Measurements from ENCODE around the gene CYSLTR2. TPM values are rescaled to one million over a fixed set of nuclear protein-coding genes. Genes with fewer than 3 reads are reported as not detected.
A peak's percentile ranks its signal among the peaks of the same experiment; 100 is the strongest.
"Not testable (repeated sequence)": the region's sequence is repeated elsewhere in the genome, so short reads cannot be mapped to it uniquely, and the experiment has no call there.

Gene CYSLTR2
- total and polyA plus RNA-seq, 3 donors from 2014 or later = 0.31 to 0.76 (median 0.62) TPM

- no peak overlapping the region for H3K4me3 ChIP-seq
- WGBS, 2 donors = 43 to 44% methylated on average over 4 of the region's 4 CpGs
- H3K36me3 ChIP-seq (ENCODE audit: low read depth, missing control alignments) = no peaks in the 10 kb centered on the region
- TF ChIP-seq POLR2A (IDR thresholded peaks at IDR 0.05) = no peak
- TF ChIP-seq, protein P1, sequence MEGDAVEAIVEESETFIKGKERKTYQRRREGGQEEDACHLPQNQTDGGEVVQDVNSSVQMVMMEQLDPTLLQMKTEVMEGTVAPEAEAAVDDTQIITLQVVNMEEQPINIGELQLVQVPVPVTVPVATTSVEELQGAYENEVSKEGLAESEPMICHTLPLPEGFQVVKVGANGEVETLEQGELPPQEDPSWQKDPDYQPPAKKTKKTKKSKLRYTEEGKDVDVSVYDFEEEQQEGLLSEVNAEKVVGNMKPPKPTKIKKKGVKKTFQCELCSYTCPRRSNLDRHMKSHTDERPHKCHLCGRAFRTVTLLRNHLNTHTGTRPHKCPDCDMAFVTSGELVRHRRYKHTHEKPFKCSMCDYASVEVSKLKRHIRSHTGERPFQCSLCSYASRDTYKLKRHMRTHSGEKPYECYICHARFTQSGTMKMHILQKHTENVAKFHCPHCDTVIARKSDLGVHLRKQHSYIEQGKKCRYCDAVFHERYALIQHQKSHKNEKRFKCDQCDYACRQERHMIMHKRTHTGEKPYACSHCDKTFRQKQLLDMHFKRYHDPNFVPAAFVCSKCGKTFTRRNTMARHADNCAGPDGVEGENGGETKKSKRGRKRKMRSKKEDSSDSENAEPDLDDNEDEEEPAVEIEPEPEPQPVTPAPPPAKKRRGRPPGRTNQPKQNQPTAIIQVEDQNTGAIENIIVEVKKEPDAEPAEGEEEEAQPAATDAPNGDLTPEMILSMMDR (IDR thresholded peaks at IDR 0.05) = no peak
- H3K27me3 ChIP-seq = no peaks in the 10 kb centered on the region
- no peaks in the 10 kb centered on the region for H3K4me1 ChIP-seq
- no peak for DNase-seq
- H3K27ac ChIP-seq = peak overlapping the region in 1 of 2 donors; percentile 28
- intact Hi-C loops (cut with DNase I; ENCODE audit: low total_unique reads) = no loop called here
- no peaks in the 10 kb centered on the region for H3K9me3 ChIP-seq
Measured at GRCh38 chr13:48660361-48661076, 6.8 kb downstream of the CYSLTR2 start.

- intact Hi-C loops (cut with DNase I; ENCODE audit: low total_unique reads) = no loop called here
- TF ChIP-seq, protein P1 (IDR thresholded peaks at IDR 0.05) = no peak
- TF ChIP-seq POLR2A (IDR thresholded peaks at IDR 0.05) = no peak
- no peaks in the 10 kb centered on the region for H3K4me1 ChIP-seq
- no peak overlapping the region for H3K27ac ChIP-seq
- no peak for DNase-seq
- 83 to 91% methylated on average over 5 of the region's 5 CpGs for WGBS, 2 donors
- H3K27me3 ChIP-seq = no peaks in the 10 kb centered on the region
- no peaks in the 10 kb centered on the region for H3K36me3 ChIP-seq (ENCODE audit: low read depth, missing control alignments)
- H3K9me3 ChIP-seq = no peaks in the 10 kb centered on the region
- no peak overlapping the region for H3K4me3 ChIP-seq
Measured at GRCh38 chr13:48661107-48661506, 7.4 kb downstream of the CYSLTR2 start.

- Histone ChIP-seq H3K9me3 (no peaks in the 10 kb centered on the region), H3K36me3 (ENCODE audit: low read depth, missing control alignments) (no peaks in the 10 kb centered on the region), H3K27me3 (no peaks in the 10 kb centered on the region), H3K4me3 (no peak overlapping the region), H3K4me1 (no peaks in the 10 kb centered on the region), H3K27ac (no peak overlapping the region)
- 85 to 94% methylated on average over 1 of the region's 1 CpG for WGBS, 2 donors
- DNase-seq = no peak
- intact Hi-C loops (cut with DNase I; ENCODE audit: low total_unique reads) = no loop called here
- TF ChIP-seq POLR2A (IDR thresholded peaks at IDR 0.05) = no peak
- TF ChIP-seq, protein P1 (IDR thresholded peaks at IDR 0.05) = no peak
Measured at GRCh38 chr13:48662226-48662625, 8.5 kb downstream of the CYSLTR2 start.

GRCh38 chr13:48667136-48667535 lies 13.4 kb downstream of the CYSLTR2 start:
- DNase-seq = no peak
- TF ChIP-seq, protein P1 (IDR thresholded peaks at IDR 0.05) = no peak
- TF ChIP-seq POLR2A (IDR thresholded peaks at IDR 0.05) = no peak
- H3K36me3 ChIP-seq (ENCODE audit: low read depth, missing control alignments) = no peaks in the 10 kb centered on the region
- intact Hi-C loops (cut with DNase I; ENCODE audit: low total_unique reads) = no loop called here
- H3K27ac ChIP-seq = no peak overlapping the region
- no peaks in the 10 kb centered on the region for H3K9me3 ChIP-seq
- 61 to 92% methylated on average over 2 to 3 of the region's 3 CpGs for WGBS, 2 donors
- no peaks in the 10 kb centered on the region for H3K27me3 ChIP-seq
- no peaks in the 10 kb centered on the region for H3K4me1 ChIP-seq
- no peak overlapping the region for H3K4me3 ChIP-seq

DNA sequence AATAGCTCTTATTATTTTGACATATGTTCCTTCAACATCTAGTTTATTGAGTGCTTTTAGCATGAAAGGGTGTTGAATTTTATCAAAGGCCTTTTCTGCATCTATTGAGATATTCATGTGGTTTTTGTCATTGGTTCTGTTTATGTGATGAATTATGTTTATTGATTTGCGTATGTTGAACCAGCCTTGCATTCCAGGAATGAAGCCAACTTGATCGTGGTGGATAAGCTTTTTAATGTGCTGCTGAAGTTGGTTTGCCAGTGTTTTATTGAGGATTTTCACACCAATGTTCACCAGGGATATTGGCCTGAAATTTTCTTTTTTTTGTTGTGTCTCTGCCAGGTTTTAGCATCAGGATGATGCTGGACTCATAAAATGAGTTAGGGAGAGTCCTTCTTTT lies 17.7 kb downstream of the CYSLTR2 start:
- H3K4me1 ChIP-seq; H3K27ac ChIP-seq; H3K36me3 ChIP-seq (ENCODE audit: low read depth, missing control alignments); H3K27me3 ChIP-seq; DNase-seq; H3K9me3 ChIP-seq; intact Hi-C loops (cut with DNase I; ENCODE audit: low total_unique reads); H3K4me3 ChIP-seq: not testable (repeated sequence)
- 85 to 88% methylated on average over 2 of the region's 2 CpGs for WGBS, 2 donors
